ENCODE results near the gene TENM3.

- TF ChIP-seq CTCF (conservative IDR thresholded peaks at IDR 0.05) (no peak), ZFX (IDR thresholded peaks at IDR 0.05) (no peak)
Observed at GRCh38 chr4:182348779-182349326, 105.7 kb downstream of the TENM3 start.

Data from C4-2B (cell line).